GM18868 (cell line): ENCODE measurements around the gene PAEP.
"Not testable (repeated sequence)": the region's sequence is repeated elsewhere in the genome, so short reads cannot be mapped to it uniquely, and the experiment has no call there.

ENCODE experiments used
- ATAC-seq: cut with Tn5 transposase; IDR thresholded peaks from one replicate; pipeline ENCODE4 v1.9.1; 2021; ENCODE audit warnings: mild to moderate bottlenecking, moderate library complexity; ENCODE audit not compliant: unreplicated experiment

Gene PAEP

DNA sequence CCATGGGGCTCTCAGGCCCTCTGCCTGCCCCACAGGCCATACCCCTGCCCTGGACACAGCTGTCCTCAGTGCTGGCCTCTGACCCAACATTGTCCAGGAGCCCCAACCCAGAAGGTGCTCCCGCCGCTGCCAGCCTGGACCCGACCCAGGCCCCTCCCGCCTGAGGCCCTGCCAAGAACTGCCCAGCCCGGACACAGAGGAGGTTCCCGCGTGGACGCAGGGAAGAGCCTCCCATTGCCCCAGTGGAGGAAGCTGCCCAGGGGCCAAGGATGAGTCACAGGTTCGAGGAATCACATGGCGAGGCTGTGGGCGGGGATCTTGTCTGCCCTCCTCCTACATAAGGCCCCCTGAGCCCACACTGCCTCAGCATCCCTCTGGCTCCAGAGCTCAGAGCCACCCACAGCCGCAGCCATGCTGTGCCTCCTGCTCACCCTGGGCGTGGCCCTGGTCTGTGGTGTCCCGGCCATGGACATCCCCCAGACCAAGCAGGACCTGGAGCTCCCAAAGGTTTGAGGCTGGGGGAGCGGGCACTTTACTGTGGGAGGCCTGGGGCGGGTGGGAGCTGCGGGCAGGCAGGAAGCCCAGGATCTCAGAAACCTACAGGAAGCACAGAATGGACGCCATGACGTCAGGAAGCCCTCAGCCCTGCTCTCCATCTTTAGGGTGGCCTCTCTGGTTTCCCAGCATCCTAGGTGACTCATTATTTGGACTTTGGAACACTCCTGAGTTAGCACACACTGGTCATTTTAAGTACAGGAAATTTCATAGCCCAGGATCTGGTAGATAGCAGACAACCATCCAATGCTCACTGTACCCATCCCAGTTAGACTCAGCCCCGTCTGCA lies at the start of gene PAEP:
Gene PAEP, plus strand, starts transcription at position 366 of the 844 bp plus-strand sequence.
- no peak for ATAC-seq

DNA sequence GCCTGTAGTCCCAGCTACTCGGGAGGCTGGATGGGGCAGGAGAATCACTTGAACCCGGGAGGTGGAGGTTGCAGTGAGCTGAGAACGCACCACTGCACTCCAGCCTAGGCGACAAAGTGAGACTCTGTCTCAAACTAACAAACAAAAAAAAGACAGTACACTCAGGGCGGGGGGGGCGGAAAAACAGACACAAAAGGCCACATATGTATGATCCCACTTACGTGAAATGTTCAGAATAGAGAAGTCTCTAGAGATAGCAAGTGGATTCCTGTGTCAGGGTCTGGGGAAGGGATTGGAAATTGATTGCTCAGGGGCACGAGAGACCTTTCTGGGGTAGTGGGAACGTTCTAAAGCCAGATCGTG lies 49.3 kb upstream of the PAEP start:
- ATAC-seq, result no peak

DNA sequence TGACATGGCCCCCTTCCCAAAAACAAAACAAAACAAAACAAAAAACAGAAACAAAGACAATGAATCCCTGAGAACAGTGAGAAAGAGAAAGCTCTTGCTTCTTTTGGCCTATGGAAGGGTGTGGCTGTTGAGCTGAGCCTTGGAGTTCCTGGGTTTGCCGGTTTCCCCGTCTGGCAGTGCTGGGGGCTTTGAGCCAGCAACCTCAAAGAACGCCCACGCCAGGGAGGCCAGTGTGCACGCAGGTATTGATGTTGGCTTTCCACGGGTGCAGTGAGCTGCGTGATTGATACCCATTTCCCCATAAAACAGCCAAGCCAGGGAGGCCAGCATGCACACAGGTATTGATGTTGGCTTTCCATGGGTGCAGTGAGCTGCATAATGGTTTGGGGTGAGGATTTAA lies 48.7 kb upstream of the PAEP start:
- no peak for ATAC-seq

DNA sequence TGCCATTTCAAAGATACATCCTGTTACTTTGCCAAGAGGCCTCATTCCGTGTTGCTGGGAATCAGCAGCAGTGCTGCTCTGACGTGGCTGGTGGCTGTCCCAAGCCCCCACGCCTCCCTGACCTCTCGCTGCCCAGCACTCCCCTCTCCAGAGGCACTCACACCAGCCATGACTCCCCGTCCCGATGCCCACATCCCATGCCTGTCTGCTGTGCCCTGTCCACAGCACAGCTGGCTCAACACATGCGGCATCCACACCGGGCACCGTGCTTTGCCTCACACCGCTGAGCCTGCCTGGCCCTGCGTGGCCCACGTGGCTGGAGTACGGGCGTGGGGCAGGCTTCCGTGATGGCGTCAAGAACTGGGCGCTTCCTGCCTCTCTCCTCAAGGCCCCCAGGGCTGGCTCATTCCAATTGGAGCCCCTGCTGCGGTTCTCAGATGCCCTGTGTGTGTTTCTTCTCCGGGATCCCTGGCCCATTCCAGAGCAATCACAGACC lies 48.2 kb upstream of the PAEP start:
- no peak for ATAC-seq

DNA sequence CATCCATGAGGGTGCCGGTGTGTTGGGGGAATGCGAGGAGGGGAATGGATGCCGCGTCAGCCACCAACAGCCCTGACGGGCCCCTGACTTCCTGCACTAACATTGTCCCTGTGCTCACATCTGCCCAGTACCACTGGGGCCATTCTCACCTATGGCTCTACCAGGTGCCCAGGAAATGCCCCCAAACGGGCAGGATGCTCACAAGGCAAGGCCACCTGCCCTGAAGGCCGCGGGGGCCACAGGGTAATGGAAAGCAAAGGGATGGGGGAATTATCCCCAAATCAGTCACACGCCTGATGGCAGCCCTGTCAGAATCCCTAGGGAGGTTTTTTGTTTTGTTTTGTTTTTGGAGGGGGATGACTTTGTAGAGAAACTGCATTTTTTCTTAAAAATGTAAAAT lies 47.6 kb upstream of the PAEP start:
- not testable (repeated sequence) for ATAC-seq

DNA sequence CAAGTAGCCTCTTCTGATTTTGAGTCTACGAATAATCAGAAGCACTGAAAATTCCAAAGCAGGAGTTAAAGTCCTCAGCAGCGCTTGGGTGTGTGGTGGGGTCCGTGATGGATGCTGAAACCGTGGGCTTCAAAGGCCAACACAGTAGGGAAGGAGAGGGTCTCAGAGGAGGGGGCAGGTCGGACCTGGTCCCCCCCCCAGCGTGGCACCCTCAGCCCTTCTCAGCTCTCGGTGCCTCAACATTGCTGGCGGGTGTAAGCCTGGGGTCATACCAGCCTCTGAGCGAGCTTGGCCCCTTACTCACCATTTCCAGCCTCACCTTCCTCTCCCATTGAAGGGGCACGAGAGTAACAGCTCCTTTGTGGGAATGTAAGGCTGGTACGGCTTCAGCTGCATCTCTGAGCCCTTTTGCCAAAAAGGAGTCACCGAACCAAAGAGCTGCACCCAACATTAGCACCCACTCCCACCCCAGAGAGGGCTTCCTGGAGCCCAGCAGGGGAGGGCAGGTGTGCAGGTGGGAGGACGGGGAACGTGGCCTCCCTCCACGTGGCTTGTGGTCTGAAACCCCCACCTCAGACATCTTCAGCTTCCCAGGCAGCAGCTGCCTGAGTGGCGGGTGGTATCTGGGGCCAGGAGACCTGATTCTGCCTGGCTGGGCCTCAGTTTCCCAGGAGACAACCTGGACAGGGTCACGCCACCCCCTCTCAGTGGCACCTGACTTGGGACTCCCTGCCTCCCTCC lies 47.0 kb upstream of the PAEP start:
- ATAC-seq, result no peak

DNA sequence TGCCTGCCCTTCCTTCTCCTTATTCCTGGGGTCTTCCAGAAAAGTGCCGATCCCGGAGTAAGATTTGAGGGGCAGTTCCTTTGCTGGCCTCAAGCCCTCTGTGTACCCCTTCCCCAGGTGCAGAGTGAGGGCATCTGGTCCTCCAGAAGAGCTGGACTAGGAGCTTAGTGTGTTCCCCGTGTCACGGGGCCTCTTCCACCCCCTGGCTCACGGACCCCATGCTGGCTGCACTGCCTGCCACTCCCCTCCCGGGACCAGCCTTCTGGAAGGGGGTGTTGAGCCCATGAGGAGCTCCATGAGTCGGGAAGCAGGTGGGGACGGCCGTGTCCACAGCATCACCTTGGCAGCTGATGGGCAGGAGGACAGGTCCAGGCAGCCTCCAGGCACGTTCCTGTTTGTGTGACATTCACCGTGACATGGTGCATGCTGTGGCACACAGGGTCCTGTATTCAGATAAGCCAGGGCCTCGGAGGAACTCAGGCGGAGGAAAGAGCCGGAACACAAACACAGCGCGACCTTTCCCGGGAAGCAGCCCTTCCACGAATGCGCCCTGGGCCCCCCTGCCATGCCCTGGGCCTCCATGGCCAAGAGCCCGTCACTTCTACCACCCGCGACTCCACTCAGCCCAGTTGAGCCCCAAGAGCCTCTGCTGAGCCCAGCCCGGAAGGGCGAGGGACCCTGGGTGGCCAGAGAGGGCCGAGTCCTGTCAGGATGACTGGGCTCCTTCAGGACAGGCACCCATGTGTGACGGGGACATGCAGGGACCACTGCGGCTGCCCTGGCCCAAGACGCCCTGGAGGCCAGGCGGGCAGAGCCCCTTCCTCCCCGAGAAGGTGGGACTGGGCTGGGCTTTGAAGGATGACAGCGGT lies 46.2 kb upstream of the PAEP start:
- ATAC-seq, result no peak

DNA sequence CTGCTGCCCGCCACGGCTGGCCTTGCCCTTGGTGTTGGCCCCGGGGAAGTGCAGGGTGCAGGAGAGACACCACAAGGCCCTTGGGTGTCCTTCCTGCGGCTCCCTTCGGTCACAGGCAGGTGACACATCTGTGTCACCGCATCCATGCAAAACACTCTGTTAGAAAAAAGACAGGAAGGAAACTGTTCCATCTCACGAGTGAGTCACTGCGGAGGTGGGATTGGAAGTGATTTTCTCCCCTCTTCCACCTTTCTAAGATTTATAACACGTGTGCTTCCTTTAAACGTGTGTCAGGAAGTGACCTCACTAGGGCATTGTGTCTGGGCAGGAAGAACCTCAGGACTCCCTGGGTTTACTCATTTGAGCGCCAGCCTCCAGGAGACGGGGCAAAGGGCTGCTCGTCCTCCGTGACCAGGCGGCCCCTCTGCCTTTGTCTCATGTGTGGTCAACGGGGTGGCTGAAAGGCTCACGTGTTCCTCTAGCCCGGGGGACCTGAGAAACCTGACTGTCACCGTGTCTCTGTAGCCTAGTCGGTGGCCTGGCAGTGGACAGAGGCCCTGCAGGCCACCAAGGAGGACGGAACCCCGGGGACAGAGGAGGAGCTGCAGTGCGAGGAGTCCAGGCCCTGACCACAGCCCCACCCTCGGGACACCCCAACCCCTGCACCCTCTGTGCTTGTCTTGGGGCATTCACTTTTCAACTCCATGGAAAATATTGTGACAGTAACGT lies 45.3 kb upstream of the PAEP start:
- ATAC-seq, result no peak

DNA sequence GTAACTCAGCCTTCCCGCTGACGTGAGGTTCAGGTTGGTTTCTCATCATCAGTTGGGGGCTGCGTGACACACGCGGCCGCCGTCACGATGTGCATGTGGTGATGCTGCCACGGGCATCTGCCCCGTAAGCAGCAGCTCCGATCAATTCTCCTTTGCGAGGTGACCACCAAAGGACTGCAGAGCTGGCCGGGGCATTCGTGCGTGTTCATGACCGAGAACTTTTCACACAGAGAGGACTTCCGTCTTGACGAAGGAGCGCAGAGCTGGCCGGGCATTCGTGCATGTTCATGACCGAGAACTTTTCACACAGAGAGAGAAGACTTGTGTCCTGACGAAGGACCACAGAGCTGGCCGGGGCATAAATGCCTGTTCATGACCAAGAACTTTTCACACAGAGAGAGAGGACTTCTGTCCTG lies 44.1 kb upstream of the PAEP start:
- no peak for ATAC-seq

DNA sequence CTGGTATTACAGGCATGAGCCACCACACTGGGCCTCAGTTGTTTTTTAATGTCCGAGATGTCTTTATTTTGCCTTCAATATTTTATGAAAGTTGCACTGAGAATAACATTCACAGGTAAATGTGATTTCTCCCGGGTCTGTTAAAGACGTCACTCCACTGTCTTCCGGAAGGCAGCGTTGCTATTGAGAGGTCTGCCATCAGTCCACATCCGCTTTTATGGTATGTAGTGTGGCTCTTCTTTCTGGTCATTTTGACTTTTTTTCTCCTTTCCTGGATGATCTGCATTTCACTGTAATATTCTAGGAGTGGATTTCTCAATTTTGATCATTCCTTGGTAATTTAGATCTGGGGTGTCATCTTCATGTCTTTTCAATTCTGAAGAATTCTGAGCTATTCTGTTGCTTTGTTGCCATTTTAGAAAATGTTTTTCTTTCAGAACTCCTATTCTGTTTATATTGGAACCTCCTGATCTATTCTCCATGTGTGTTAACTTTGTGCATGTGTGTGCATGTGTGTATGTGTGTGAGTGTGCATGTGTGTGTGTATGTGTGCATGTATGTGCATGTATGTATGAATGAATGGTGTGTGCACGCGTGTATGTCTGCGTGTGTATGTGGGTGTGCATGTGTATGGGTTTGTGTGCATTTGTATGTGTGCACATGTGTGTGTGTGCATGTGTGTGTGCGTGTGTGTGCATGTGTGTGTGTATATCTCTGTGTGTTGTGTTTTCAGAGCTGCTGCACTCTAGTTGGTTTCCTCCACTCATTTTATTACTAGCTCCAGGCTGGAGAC lies 42.2 kb upstream of the PAEP start:
- ATAC-seq, result no peak

DNA sequence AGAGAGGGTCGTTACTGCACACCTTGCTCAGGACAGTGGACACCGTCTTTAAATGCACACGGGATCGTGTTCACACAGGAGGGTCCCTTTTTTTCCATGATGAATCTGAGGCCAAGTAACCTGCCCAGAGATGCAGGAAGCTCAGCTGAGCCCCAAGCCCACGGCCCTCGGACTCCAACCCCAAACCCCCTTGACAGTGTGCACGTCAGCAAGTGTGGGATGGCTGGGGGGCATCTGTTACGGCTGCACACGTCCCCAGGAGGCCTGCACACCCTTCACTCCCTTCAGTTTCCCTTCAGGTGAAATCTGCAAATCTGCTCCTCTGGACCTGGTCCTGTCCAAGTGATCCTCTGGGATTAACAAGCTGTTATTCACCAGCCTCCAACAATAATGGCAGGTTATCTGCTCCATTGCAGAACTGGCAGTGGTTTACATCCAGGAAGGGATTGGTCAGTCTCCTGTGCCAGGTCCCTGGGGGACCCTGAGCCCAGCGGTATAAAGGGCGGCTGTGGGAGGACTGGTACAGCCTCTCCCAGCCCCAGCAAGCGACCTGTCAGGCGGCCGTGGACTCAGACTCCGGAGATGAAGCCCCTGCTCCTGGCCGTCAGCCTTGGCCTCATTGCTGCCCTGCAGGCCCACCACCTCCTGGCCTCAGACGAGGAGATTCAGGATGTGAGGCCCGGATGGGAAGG lies 40.5 kb upstream of the PAEP start, which contains the start of gene LCN1:
Gene LCN1, plus strand, starts transcription at position 525 of the 692 bp plus-strand sequence. Its CDS starts 58 bp downstream, at position 583.
- no peak for ATAC-seq

DNA sequence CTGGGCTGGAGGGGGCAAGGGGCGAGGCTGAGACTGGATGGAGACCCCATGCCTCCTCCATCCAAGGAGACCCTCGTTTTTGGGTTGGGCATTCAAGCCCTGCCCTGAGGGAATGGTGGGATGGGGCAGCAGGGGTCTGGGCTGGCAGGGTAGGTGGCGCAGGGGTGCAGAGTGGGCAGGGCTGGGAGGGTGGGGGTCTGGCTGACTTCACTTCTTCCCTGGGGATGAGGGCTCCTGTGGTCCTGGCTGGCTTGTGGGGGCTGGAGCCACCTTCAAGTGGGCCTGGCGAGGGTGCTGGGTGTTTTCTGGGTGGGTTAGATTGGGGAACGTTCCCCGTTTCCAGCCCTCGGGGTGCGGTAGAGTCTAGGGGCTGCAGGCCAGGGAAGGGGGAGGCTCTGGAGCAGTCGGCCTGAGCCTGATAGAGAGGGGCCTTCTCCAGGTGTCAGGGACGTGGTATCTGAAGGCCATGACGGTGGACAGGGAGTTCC lies 39.9 kb upstream of the PAEP start:
- no peak for ATAC-seq

DNA sequence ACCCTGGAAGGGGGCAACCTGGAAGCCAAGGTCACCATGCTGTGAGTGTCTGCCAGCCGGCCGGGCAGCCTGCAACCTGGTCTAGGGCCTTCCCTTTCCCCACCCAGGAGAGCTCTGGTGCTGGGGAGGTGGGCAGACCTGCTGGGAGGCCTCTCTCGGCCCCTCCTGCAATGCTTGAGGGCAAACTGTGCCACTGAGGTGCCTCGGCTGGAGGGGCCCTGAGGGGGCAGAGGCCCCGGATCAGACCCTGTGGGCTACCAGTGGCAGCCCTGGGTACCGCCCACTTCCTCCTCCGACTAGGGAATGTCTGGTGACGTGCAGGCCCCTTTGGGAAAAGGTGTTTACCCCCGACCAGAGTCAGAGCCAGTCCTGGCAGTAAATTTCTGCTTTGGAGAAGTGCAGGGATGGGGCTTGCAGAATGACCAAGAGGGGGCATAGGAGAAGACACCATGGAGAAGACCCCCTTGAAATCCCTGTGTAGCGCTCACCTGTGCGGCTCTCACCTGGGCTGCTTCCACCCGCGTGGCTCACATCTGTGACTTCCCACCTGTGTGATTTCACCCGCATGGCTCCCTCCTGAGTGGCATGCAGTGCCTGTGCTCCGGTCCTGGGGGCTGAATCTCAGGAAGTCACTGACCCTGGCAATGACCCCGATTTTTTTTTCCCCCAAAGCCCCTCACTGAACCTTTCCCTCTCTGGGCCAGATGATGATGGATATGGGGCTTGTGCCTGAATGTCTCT lies 39.2 kb upstream of the PAEP start:
- no peak for ATAC-seq

DNA sequence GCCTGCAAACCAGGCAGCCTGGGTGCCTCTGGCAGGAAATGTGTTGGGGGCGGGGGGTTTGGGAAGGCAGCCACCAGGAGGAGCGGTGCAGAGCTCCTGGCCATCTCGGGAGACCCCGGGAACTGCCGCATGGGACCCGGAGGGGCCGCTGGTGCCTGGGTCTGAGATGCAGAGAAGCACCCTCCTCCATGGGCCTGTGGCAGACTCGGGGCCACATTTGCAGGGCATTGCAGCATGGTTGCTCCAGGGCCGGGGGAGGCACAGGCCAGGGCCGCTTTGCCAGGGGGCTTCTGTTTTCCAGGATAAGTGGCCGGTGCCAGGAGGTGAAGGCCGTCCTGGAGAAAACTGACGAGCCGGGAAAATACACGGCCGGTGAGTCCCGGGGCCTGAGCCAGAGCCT lies 38.6 kb upstream of the PAEP start:
- ATAC-seq, result no peak

DNA sequence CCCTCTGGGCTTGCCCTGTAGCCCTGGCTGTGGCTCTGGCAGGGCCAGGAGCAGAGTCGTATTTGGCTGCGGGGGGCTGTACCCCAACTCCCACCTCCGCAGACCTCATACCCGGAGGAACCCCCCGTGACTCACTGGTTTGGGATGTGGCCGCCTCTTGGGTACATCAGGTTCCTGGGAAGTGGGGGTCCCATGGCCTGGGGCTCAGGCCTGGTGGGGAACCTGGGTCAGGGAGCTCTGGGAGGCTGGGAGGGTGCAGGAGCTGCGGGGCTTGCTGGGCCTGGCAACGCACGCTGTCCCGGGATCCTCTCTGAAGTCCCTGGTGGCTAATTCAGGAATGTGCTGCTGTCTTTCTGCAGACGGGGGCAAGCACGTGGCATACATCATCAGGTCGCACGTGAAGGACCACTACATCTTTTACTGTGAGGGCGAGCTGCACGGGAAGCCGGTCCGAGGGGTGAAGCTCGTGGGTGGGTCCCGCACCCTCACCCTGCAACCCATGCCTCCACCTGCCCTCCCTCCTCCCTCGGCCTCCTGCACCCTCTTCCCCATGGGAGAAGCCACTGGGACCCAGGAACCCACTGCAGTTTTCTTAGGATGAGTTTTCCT lies 37.9 kb upstream of the PAEP start:
- no peak for ATAC-seq

DNA sequence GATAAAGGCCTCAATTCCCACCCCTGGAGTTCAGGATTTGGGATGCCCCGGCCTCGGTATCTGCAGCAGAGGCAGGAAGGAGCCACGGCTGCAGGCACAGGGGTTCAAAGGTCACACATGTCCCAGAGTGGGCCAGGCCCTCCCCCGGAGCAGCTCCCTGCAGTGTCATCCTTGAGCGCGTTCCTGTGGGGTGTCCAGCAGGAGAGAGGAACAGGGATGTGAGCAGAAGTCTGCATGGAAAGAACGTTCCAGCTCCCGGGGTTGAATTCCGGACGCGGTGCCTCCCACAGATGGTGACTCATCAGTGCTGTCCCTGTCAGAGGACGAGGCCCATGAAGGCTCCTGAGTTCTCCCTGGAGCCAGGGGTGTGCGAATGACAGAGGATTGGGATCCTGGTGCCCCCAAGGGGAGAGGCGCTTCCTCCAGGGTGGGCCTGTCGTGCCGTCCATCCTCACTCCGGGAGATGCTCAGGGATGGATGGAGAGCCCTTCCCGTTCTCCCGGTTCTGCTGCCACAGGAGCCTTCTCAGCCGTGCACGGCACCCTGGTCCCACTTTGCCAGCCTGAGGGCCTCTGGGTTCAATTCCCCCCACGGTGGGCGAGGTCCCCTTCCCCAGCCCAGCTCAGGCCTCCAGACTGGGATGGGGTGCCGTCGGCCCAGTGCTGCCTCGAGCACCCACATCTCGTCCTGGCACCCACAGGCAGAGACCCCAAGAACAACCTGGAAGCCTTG lies 37.3 kb upstream of the PAEP start:
- ATAC-seq, result no peak
